GM12878 (cell line): ENCODE data around the gene KMT2B. TPM values are rescaled to one million over a fixed set of nuclear protein-coding genes. Genes with fewer than 3 reads are reported as not detected.
A peak's percentile ranks its signal among the peaks of the same experiment; 100 is the strongest.

ENCODE experiments used
- ATAC-seq: fragments of 200-7000 bp; cut with Tn5 transposase; 3 replicates; pipeline ENCODE4 v1.9.1; 2020; ENCODE audit warnings: mild to moderate bottlenecking, moderate library complexity
- Bru-seq: library from RNA; stranded (reverse); fragments of 400-500 nt; gene quantifications from one replicate; lab custom pipeline; 2021; lab: Mats Ljungman, UMichigan
- BruChase-seq, 2 experiments: library from RNA; stranded (reverse); fragments of 400-500 nt; gene quantifications; one replicate each; lab custom pipeline; 2021; lab: Mats Ljungman, UMichigan
- BruUV-seq: library from RNA; stranded (reverse); fragments of 400-500 nt; replicated peaks from 2 replicates; lab custom pipeline; 2021; lab: Mats Ljungman, UMichigan
- CTCF ChIA-PET: fragments of 300-600 bp; sonication (Branson Sonifier 250); formaldehyde crosslinking; extraction: SDS; loops from one replicate; lab custom pipeline; 2021; ENCODE audit warnings: inconsistent platforms; lab: Yijun Ruan, JAX
- POLR2A ChIA-PET: fragments of 350-600 bp; formaldehyde crosslinking; extraction: SDS; loops from one replicate; lab custom pipeline; 2021; ENCODE audit warnings: inconsistent platforms; lab: Charles Lee
- RAD21 ChIA-PET: fragments of 300-600 bp; sonication (Branson Sonifier 250); formaldehyde crosslinking; loops from one replicate; lab custom pipeline; 2023; ENCODE audit warnings: antibody characterized with exemption; ENCODE audit not compliant: unreplicated experiment; lab: Charles Lee
- SMC1A ChIA-PET: fragments of 300-600 bp; sonication (Branson Sonifier 250); formaldehyde crosslinking; loops from one replicate; lab custom pipeline; 2023; ENCODE audit not compliant: unreplicated experiment, uncharacterized antibody; lab: Charles Lee
- DNase-seq: peaks from one replicate; pipeline ENCODE4 v3.0.0-alpha.2; 2011; ENCODE audit warnings: low read depth, low spot score
- FAIRE-seq: peaks from 3 replicates; lab custom pipeline; 2011; peaks lifted over from hg19 to GRCh38; lab: Jason Lieb, UNC
- H2AFZ ChIP-seq: 2 replicates; pipeline ENCODE4 v1.6.0; 2011; ENCODE audit warnings: low read depth, low read length, control low read depth; ENCODE audit not compliant: control insufficient read depth
- H3K27ac ChIP-seq: 2 replicates; pipeline ENCODE4 v1.5.1; 2011; ENCODE audit warnings: control low read depth; ENCODE audit not compliant: control insufficient read depth, insufficient read depth
- H3K27me3 ChIP-seq, 2 experiments: replicated peaks in 1 of 2; 2 replicates each; pipeline versions ENCODE4 v1.6.0 to v1.6.1; 2011; ENCODE audit warnings: low read length in 1 of 2; ENCODE audit not compliant: control insufficient read depth in 2 of 2, insufficient read depth in 2 of 2
- H3K36me3 ChIP-seq, 2 experiments: 2 replicates each; pipeline ENCODE4 v1.5.1; 2011; ENCODE audit warnings: low read length in 1 of 2; ENCODE audit not compliant: control insufficient read depth in 2 of 2, insufficient read depth in 2 of 2
- H3K4me1 ChIP-seq: 2 replicates; pipeline ENCODE4 v1.6.1; 2011; ENCODE audit warnings: mild to moderate bottlenecking, low read length, moderate library complexity, mixed read lengths; ENCODE audit not compliant: control insufficient read depth, insufficient read depth
- H3K4me2 ChIP-seq: 2 replicates; pipeline ENCODE4 v1.6.0; 2011; ENCODE audit warnings: control low read depth; ENCODE audit not compliant: control insufficient read depth, insufficient read depth
- H3K4me3 ChIP-seq: fragments of 200-600 bp; sonication (generic); 2 replicates; pipeline ENCODE4 v1.5.1; 2016
- H3K79me2 ChIP-seq: 2 replicates; pipeline ENCODE4 v1.6.0; 2011; ENCODE audit warnings: low read length; ENCODE audit not compliant: control insufficient read depth, insufficient read depth
- H3K9ac ChIP-seq: 2 replicates; pipeline ENCODE4 v1.8.0; 2011; ENCODE audit warnings: low read length, control low read depth, mixed read lengths; ENCODE audit not compliant: control insufficient read depth, insufficient read depth
- H3K9me3 ChIP-seq: replicated peaks from 3 replicates; pipeline ENCODE4 v1.5.1; 2011; ENCODE audit warnings: mild to moderate bottlenecking, low read length; ENCODE audit not compliant: control insufficient read depth, insufficient read depth
- H4K20me1 ChIP-seq: 2 replicates; pipeline ENCODE4 v1.6.0; 2011; ENCODE audit not compliant: control insufficient read depth, insufficient read depth
- EGR1 ChIP-seq, 2 experiments: IDR thresholded peaks; 1 replicate in 1 of 2; 2 replicates in 1 of 2; pipeline ENCODE4 v1.6.1; 2011 to 2012; ENCODE audit warnings: low read depth in 2 of 2, low read length in 2 of 2, borderline replicate concordance in 1 of 2, mild to moderate bottlenecking in 1 of 2, moderate library complexity in 1 of 2
- SIX5 ChIP-seq: IDR thresholded peaks from 2 replicates; pipeline ENCODE4 v1.6.1; 2011; ENCODE audit warnings: mild to moderate bottlenecking, low read depth, low read length, moderate library complexity; ENCODE audit not compliant: severe bottlenecking
- ZNF207 ChIP-seq: fragments of 450-650 bp; IDR thresholded peaks from 2 replicates; pipeline ENCODE4 v1.6.1; 2014; ENCODE audit warnings: antibody characterized with exemption, mild to moderate bottlenecking, borderline replicate concordance
- WGBS: methylation state at CpG from one replicate; pipeline ENCODE4 v1.1.6; 2016; ENCODE audit warnings: low lambda C conversion rate; ENCODE audit not compliant: insufficient replicate concordance, insufficient coverage; ENCODE audit errors: missing lambda C conversion rate; 5-methylcytosine and 5-hydroxymethylcytosine counted together
- in situ Hi-C: fragments of 300-500 bp; cut with MboI; formaldehyde crosslinking; loops from 9 replicates; pipeline ENCODE4 v1.14.3; 2018; ENCODE audit warnings: mixed read lengths
- intact Hi-C: fragments of 100-400 bp; cut with micrococcal nuclease; formaldehyde crosslinking; loops from one replicate; pipeline ENCODE4 v1.14.2; 2022; ENCODE audit not compliant: unreplicated experiment
- long read RNA-seq, 2 experiments: library from polyadenylated mRNA; unstranded; transcript quantifications; one replicate each; pipeline ENCODE4 v2.0.0, GENCODE V29; 2019 to 2020
- polyA minus RNA-seq, 3 experiments: library from RNA; depleted of rRNA, polyadenylated mRNA; stranded (reverse); fragments of >200 nt; gene quantifications; 2 replicates each; pipeline ENCODE4 v1.2.3, GENCODE V29; 2011
- polyA plus RNA-seq, 11 experiments: library from polyadenylated mRNA; depleted of rRNA in 4 of 11; unstranded in 6 of 11; stranded (reverse) in 5 of 11; fragments of >200 nt; fragmentation: Nextera tagmentation in 4 of 11; fragmentation: Illumina TruSeq in 1 of 11; extraction: Ambion mirVana in 4 of 11; extraction: Trizol in 1 of 11; gene quantifications; 1 replicate in 1 of 11; 2 replicates in 10 of 11; pipeline versions ENCODE4 v1.2.1 to v1.2.3, GENCODE V29; 2011 to 2016; ENCODE audit warnings: inconsistent platforms in 2 of 11, missing spikeins in 2 of 11, low read depth in 1 of 11
- total RNA-seq, 4 experiments: library from RNA; depleted of rRNA in 3 of 4; stranded (reverse); fragments of >200 nt in 3 of 4; fragmentation: Illumina TruSeq in 1 of 4; extraction: Trizol in 1 of 4; gene quantifications; 2 replicates each; pipeline versions ENCODE4 v1.2.1 to v1.2.3, GENCODE V29; 2013 to 2021
- TF ChIP-seq, protein P1 (sequence below): fragments of 450-650 bp; IDR thresholded peaks from 2 replicates; pipeline ENCODE4 v1.6.1; 2017; ENCODE audit warnings: mild to moderate bottlenecking, low read depth, inconsistent platforms; ENCODE audit not compliant: poor library complexity, severe bottlenecking
- TF ChIP-seq, protein P2 (sequence below): fragments of 450-650 bp; conservative IDR thresholded peaks from 2 replicates; pipeline ENCODE4 v1.6.1; 2017; ENCODE audit warnings: mild to moderate bottlenecking, moderate library complexity

The KMT2B gene, protein sequence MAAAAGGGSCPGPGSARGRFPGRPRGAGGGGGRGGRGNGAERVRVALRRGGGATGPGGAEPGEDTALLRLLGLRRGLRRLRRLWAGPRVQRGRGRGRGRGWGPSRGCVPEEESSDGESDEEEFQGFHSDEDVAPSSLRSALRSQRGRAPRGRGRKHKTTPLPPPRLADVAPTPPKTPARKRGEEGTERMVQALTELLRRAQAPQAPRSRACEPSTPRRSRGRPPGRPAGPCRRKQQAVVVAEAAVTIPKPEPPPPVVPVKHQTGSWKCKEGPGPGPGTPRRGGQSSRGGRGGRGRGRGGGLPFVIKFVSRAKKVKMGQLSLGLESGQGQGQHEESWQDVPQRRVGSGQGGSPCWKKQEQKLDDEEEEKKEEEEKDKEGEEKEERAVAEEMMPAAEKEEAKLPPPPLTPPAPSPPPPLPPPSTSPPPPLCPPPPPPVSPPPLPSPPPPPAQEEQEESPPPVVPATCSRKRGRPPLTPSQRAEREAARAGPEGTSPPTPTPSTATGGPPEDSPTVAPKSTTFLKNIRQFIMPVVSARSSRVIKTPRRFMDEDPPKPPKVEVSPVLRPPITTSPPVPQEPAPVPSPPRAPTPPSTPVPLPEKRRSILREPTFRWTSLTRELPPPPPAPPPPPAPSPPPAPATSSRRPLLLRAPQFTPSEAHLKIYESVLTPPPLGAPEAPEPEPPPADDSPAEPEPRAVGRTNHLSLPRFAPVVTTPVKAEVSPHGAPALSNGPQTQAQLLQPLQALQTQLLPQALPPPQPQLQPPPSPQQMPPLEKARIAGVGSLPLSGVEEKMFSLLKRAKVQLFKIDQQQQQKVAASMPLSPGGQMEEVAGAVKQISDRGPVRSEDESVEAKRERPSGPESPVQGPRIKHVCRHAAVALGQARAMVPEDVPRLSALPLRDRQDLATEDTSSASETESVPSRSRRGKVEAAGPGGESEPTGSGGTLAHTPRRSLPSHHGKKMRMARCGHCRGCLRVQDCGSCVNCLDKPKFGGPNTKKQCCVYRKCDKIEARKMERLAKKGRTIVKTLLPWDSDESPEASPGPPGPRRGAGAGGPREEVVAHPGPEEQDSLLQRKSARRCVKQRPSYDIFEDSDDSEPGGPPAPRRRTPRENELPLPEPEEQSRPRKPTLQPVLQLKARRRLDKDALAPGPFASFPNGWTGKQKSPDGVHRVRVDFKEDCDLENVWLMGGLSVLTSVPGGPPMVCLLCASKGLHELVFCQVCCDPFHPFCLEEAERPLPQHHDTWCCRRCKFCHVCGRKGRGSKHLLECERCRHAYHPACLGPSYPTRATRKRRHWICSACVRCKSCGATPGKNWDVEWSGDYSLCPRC (N-terminal part only)
- total RNA-seq (2013; cell fraction: nucleolus; rRNA removed) = 27.0 and 31.3 TPM in 2 replicates
- total RNA-seq (2014; rRNA removed) (5.3 and 7.8 TPM in 2 replicates), total RNA-seq (2014; rRNA removed; fragmentation: Illumina TruSeq; extraction: Trizol) (3.8 and 3.9 TPM in 2 replicates), total RNA-seq (2021) (35.3 and 35.6 TPM in 2 replicates), polyA plus RNA-seq (2011; rRNA removed) (6.8 and 14.9 TPM in 2 replicates), polyA plus RNA-seq (2014; fragmentation: Illumina TruSeq; extraction: Trizol) (7.6 and 14.7 TPM in 2 replicates), polyA plus RNA-seq (2014; fragmentation: Nextera tagmentation; extraction: Ambion mirVana) (under 1 TPM; 0.71 to 0.91 TPM), polyA plus RNA-seq (2014; rRNA removed) (21.9 and 23.0 TPM in 2 replicates), polyA plus RNA-seq (2016; fragmentation: Nextera tagmentation; extraction: Ambion mirVana) (1 to 10 TPM; 4.0 to 4.1 TPM), polyA minus RNA-seq (2011; rRNA and poly(A)+ RNA removed) (8.0 and 8.4 TPM in 2 replicates), Bru-seq, nascent RNA (percentile 74 among the genes with signal in this experiment), BruChase-seq, experiment 1, labeled RNA remaining after a 6-hour chase (percentile 93 among the genes with signal in this experiment), BruChase-seq, experiment 2, labeled RNA remaining after a 2-hour chase (percentile 89 among the genes with signal in this experiment)
- 15.0 TPM for polyA plus RNA-seq (2011; ENCODE audit: low read depth)
- polyA plus RNA-seq (2011; cell fraction: cytosol; rRNA removed) = 19.6 and 23.0 TPM in 2 replicates
- 112 and 185 TPM in 2 replicates for polyA plus RNA-seq (2011; cell fraction: nucleus; rRNA removed)
- polyA plus RNA-seq (2012) = 29.0 and 37.1 TPM in 2 replicates
- 6.1 and 10.9 TPM in 2 replicates for polyA minus RNA-seq (2011; cell fraction: cytosol; rRNA and poly(A)+ RNA removed)
- 10.0 and 17.1 TPM in 2 replicates for polyA minus RNA-seq (2011; cell fraction: nucleus; rRNA and poly(A)+ RNA removed)
- long read RNA-seq, experiment 1, partial matches to known transcripts = 2 of 2 reads
- long read RNA-seq, experiment 1, other reads (novel, unspliced or antisense) = 0 of 2 reads
- long read RNA-seq, experiment 2 = 0 reads

DNA sequence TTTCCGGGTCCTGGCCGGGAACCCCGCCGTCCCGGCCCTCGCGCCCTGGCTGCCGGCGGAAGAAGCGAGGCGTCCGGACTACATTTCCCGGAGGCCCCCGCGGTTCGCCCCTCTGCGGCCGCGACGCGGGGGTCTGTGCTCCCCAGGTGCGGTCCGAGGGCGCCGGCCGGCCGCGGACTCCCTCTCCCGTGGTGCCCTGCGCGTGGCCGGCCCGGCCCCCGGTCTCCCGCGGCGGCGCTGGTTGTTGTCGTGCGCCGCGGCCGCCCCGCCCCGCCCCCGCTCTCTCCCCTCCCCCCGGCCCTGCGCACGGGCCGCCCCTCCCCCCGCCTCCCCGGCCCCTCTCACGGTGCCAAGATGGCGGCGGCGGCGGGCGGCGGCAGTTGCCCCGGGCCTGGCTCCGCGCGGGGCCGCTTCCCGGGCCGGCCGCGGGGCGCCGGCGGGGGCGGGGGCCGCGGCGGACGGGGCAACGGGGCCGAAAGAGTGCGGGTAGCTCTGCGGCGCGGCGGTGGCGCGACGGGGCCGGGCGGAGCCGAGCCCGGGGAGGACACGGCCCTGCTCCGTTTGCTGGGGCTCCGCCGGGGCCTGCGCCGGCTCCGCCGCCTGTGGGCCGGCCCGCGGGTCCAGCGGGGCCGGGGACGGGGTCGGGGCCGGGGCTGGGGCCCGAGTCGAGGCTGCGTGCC is at the start of gene KMT2B:
TSS of gene KMT2B (plus strand) at position 339 of the 680 bp plus-strand sequence. CDS start at position 355, 16 bp downstream.
- intact Hi-C loops = loop anchor here (1.0 to 2.0 kb wide), 4 partner anchors 23 to 213 kb away; partner anchors contain the start of genes PSENEN and U2AF1L4
- H3K79me2 ChIP-seq = peaks cover 61% of the 10 kb centered on the region
- H2AFZ ChIP-seq = peak within 1 kb of the TSS; percentile 87
- peak within 1 kb of the TSS; percentile 99 for H3K4me2 ChIP-seq
- peak; percentile 58 for ATAC-seq
- DNase-seq = no peak
- H3K4me1 ChIP-seq = peaks cover 25% of the 10 kb centered on the region
- peak within 1 kb of the TSS; percentile 72 for H3K27ac ChIP-seq
- SMC1A ChIA-PET = interaction anchor here (0.9 to 1.5 kb wide), 5 partner anchors 16 to 27 kb away, joined by 3 to 8 read pairs (median 3); partner anchors contain the start of genes PSENEN and U2AF1L4
- CTCF ChIA-PET = interaction anchor here (1.2 to 1.5 kb wide), 3 partner anchors 16 to 58 kb away, joined by 3 to 8 read pairs (median 3); no protein-coding TSS in a partner anchor
- WGBS = under 1% methylated on average over 40 of the region's 109 CpGs
- peak within 1 kb of the TSS; percentile 97 for H3K4me3 ChIP-seq
- H3K9me3 ChIP-seq = no peaks in the 10 kb centered on the region
- no peaks in the 10 kb centered on the region for H3K27me3 ChIP-seq
- H3K9ac ChIP-seq = peak within 1 kb of the TSS; percentile 83
- no peak for FAIRE-seq
- H4K20me1 ChIP-seq = no peaks in the 10 kb centered on the region
- POLR2A ChIA-PET = interaction anchor here (1.0 to 1.8 kb wide), 5 partner anchors 16 to 27 kb away, joined by 5 to 12 read pairs (median 6); partner anchors contain the start of genes IGFLR1, PSENEN and U2AF1L4
- peaks cover 0 to 9% of the 10 kb centered on the region in 2 experiments for H3K36me3 ChIP-seq
- no TSS peak for BruUV-seq
- in situ Hi-C loops = no loop called here
- RAD21 ChIA-PET = interaction anchor here (1.2 to 1.5 kb wide), 4 partner anchors 21 to 208 kb away, joined by 3 to 8 read pairs (median 8); partner anchors contain the start of gene IGFLR1
- TF ChIP-seq, protein P1, sequence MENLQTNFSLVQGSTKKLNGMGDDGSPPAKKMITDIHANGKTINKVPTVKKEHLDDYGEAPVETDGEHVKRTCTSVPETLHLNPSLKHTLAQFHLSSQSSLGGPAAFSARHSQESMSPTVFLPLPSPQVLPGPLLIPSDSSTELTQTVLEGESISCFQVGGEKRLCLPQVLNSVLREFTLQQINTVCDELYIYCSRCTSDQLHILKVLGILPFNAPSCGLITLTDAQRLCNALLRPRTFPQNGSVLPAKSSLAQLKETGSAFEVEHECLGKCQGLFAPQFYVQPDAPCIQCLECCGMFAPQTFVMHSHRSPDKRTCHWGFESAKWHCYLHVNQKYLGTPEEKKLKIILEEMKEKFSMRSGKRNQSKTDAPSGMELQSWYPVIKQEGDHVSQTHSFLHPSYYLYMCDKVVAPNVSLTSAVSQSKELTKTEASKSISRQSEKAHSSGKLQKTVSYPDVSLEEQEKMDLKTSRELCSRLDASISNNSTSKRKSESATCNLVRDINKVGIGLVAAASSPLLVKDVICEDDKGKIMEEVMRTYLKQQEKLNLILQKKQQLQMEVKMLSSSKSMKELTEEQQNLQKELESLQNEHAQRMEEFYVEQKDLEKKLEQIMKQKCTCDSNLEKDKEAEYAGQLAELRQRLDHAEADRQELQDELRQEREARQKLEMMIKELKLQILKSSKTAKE = no peak
- TF ChIP-seq, protein P2, sequence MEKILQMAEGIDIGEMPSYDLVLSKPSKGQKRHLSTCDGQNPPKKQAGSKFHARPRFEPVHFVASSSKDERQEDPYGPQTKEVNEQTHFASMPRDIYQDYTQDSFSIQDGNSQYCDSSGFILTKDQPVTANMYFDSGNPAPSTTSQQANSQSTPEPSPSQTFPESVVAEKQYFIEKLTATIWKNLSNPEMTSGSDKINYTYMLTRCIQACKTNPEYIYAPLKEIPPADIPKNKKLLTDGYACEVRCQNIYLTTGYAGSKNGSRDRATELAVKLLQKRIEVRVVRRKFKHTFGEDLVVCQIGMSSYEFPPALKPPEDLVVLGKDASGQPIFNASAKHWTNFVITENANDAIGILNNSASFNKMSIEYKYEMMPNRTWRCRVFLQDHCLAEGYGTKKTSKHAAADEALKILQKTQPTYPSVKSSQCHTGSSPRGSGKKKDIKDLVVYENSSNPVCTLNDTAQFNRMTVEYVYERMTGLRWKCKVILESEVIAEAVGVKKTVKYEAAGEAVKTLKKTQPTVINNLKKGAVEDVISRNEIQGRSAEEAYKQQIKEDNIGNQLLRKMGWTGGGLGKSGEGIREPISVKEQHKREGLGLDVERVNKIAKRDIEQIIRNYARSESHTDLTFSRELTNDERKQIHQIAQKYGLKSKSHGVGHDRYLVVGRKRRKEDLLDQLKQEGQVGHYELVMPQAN = peak; percentile 4; the same call in 1 of the 2 replicates
- TF ChIP-seq EGR1 (IDR thresholded peaks at IDR 0.05; ENCODE audit: borderline replicate concordance in 1 of 2, low read depth in 2 of 2, low read length in 2 of 2) = peak in 1 of 2 experiments; percentile 77; a peak in 2 of 3 replicates
- TF ChIP-seq ZNF207 = no peak
- peak; percentile 1 for TF ChIP-seq SIX5
